GM23248 (cell line): ENCODE measurements around the gene TUNAR.

ENCODE experiments used
- EZH2 ChIP-seq: fragments of 200-600 bp; sonication (generic); IDR thresholded peaks from 2 replicates; pipeline ENCODE4 v1.6.1; 2018; ENCODE audit warnings: antibody characterized with exemption, mild to moderate bottlenecking; ENCODE audit not compliant: insufficient read depth, poor library complexity, severe bottlenecking
- EZH2phosphoT487 ChIP-seq: fragments of 200-600 bp; sonication (generic); IDR thresholded peaks from 2 replicates; pipeline ENCODE4 v1.6.1; 2018; ENCODE audit warnings: antibody characterized with exemption, moderate library complexity, mild to moderate bottlenecking, low read depth; ENCODE audit not compliant: insufficient read depth

GRCh38 chr14:95886366-95887056 is 9.9 kb downstream of the TUNAR start:
- TF ChIP-seq EZH2phosphoT487 (no peak), EZH2 (no peak)
